ENCODE results near the gene MIER2.

GRCh38 chr19:370641-371330, 26.2 kb upstream of the MIER2 start:
- no peak for TF ChIP-seq CTCF (IDR thresholded peaks at IDR 0.05; ENCODE audit: insufficient read depth, low read length)
- no peak for TF ChIP-seq REST (IDR thresholded peaks at IDR 0.05; ENCODE audit: insufficient replicate concordance, low read depth)
- no peak for TF ChIP-seq GABPA (IDR thresholded peaks at IDR 0.05; ENCODE audit: low read depth)
- no peak for TF ChIP-seq POLR2AphosphoS5 (IDR thresholded peaks at IDR 0.05; ENCODE audit: low read depth)
- no peak for TF ChIP-seq SPI1 (IDR thresholded peaks at IDR 0.05; ENCODE audit: borderline replicate concordance, low read depth)
